HFFc6 (cell line): ENCODE data around the gene ASPG. TPM values are rescaled to one million over a fixed set of nuclear protein-coding genes. Genes with fewer than 3 reads are reported as not detected.

Experiments
- DNase-seq: peaks from one replicate; pipeline ENCODE4 v3.0.0-alpha.2; 2018
- H3K27ac Mint-ChIP-seq: 2 replicates; pipeline ENCODE4 v1.8.0; 2020; ENCODE audit warnings: mild to moderate bottlenecking, mixed read lengths
- H3K27me3 Mint-ChIP-seq: 2 replicates; pipeline ENCODE4 v1.8.0; 2021; ENCODE audit warnings: mild to moderate bottlenecking, moderate library complexity, mixed read lengths; ENCODE audit not compliant: insufficient read depth
- H3K36me3 Mint-ChIP-seq: 2 replicates; pipeline ENCODE4 v1.8.0; 2021; ENCODE audit warnings: low read depth, mixed read lengths
- H3K4me1 Mint-ChIP-seq: 2 replicates; pipeline ENCODE4 v1.8.0; 2020; ENCODE audit warnings: low read depth, mixed read lengths
- H3K4me3 Mint-ChIP-seq: 2 replicates; pipeline ENCODE4 v1.8.0; 2020; ENCODE audit warnings: mild to moderate bottlenecking, moderate library complexity, mixed read lengths
- H3K9me3 Mint-ChIP-seq: 2 replicates; pipeline ENCODE4 v1.8.0; 2020; ENCODE audit warnings: mild to moderate bottlenecking, mixed read lengths
- CTCF ChIP-seq: fragments of 200-600 bp; sonication (generic); IDR thresholded peaks from 2 replicates; pipeline ENCODE4 v1.5.0; 2021; ENCODE audit warnings: antibody characterized with exemption, mild to moderate bottlenecking
- total RNA-seq, 6 experiments: library from RNA; stranded (reverse); fragmentation: NEBNext Ultra II Directional; extraction: Animal tissue kit (Norgen Biotek cat#: 25700); gene quantifications; 2 replicates in 1 of 6; 3 replicates in 5 of 6; pipeline ENCODE4 v1.2.3, GENCODE V29; 2021

ASPG gene
- total RNA-seq, 6 experiments from 2014 or later = not detected

GRCh38 chr14:104136472-104137296, 51.2 kb downstream of the ASPG start:
- peaks cover 20% of the 10 kb centered on the region for H3K27me3 Mint-ChIP-seq
- DNase-seq = no peak
- no peaks in the 10 kb centered on the region for H3K36me3 Mint-ChIP-seq
- H3K27ac Mint-ChIP-seq = no peak overlapping the region
- H3K9me3 Mint-ChIP-seq = no peaks in the 10 kb centered on the region
- no peak for TF ChIP-seq CTCF
- 0 out of 2 replicates have a peak overlapping the region, but pooled peaks have one; percentile 11 for H3K4me3 Mint-ChIP-seq
- H3K4me1 Mint-ChIP-seq = no peaks in the 10 kb centered on the region

- Mint-ChIP-seq H3K9me3 (no peaks in the 10 kb centered on the region), H3K36me3 (no peaks in the 10 kb centered on the region), H3K27me3 (peaks cover 23% of the 10 kb centered on the region), H3K27ac (no peak overlapping the region), H3K4me3 (no peak overlapping the region), H3K4me1 (no peaks in the 10 kb centered on the region)
- peak; percentile 94 for TF ChIP-seq CTCF
- no peak for DNase-seq
Observed at GRCh38 chr14:104137297-104138097, 52.0 kb downstream of the ASPG start.

GRCh38 chr14:104138098-104138717, 52.7 kb downstream of the ASPG start, which contains the start of gene KIF26A:
Gene KIF26A, plus strand, starts transcription at chr14:104138587. Its CDS starts 136 bp downstream, at chr14:104138723.
- Mint-ChIP-seq H3K27me3 (peaks cover 23% of the 10 kb centered on the region), H3K36me3 (no peaks in the 10 kb centered on the region), H3K27ac (no peak within 1 kb of the TSS), H3K9me3 (no peaks in the 10 kb centered on the region), H3K4me1 (no peaks in the 10 kb centered on the region), H3K4me3 (no peak within 1 kb of the TSS)
- TF ChIP-seq CTCF = no peak
- DNase-seq = no peak

- Mint-ChIP-seq H3K4me1 (no peaks in the 10 kb centered on the region), H3K27me3 (peaks cover 23% of the 10 kb centered on the region), H3K4me3 (no peak overlapping the region), H3K36me3 (no peaks in the 10 kb centered on the region), H3K9me3 (no peaks in the 10 kb centered on the region), H3K27ac (no peak overlapping the region)
- no peak for DNase-seq
- TF ChIP-seq CTCF = no peak
Observed at GRCh38 chr14:104138718-104139459, 53.4 kb downstream of the ASPG start.
